Mesothelial cell of epicardium (in vitro differentiated cells): ENCODE data around the gene OR52R1. TPM values are rescaled to one million over a fixed set of nuclear protein-coding genes. Genes with fewer than 3 reads are reported as not detected.

ENCODE experiments used
- DNase-seq, 2 experiments: peaks; one replicate each; pipeline ENCODE4 v3.0.0; 2021; ENCODE audit warnings: low spot score in 2 of 2; ENCODE audit not compliant: unreplicated experiment in 2 of 2
- H3K27ac Mint-ChIP-seq: 2 replicates; pipeline ENCODE4 v1.8.0; 2021; ENCODE audit warnings: mixed read lengths
- H3K27me3 Mint-ChIP-seq: 2 replicates; pipeline ENCODE4 v1.8.0; 2021; ENCODE audit warnings: low read depth, mixed read lengths
- H3K36me3 Mint-ChIP-seq: 2 replicates; pipeline ENCODE4 v1.8.0; 2021; ENCODE audit warnings: mixed read lengths
- H3K4me1 Mint-ChIP-seq: 2 replicates; pipeline ENCODE4 v1.8.0; 2021; ENCODE audit warnings: mixed read lengths
- H3K4me3 Mint-ChIP-seq: 2 replicates; pipeline ENCODE4 v1.8.0; 2021; ENCODE audit warnings: mild to moderate bottlenecking, moderate library complexity, mixed read lengths
- H3K9me3 Mint-ChIP-seq: 2 replicates; pipeline ENCODE4 v1.8.0; 2021; ENCODE audit warnings: mixed read lengths
- total RNA-seq: library from RNA; stranded (reverse); gene quantifications from 3 replicates; pipeline ENCODE4 v1.2.1, GENCODE V29; 2021
- TF ChIP-seq, protein P1 (sequence below): fragments of 200-600 bp; sonication (generic); IDR thresholded peaks from one replicate; pipeline ENCODE4 v1.5.0; 2021; ENCODE audit warnings: antibody characterized with exemption; ENCODE audit not compliant: unreplicated experiment

OR52R1 gene
- total RNA-seq, 1 donor from 2014 or later = not detected

DNA sequence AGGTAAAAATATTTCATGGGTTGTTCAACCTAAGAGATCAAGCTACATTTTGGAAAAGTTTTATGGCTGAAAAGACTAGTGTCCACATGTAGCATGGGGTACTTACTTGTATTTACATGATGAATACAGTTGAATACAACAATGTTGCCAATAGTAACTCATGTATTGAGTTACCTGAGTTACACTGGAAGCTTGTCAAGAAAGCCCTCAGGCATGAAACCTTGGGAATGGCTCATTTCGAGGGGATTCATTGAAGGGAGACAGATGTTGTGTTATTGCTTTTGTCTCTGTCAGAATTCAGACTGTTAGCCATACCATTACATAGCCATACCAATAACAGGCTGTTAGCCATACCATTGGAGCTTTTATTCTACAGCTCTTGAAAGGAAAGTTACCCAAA is 26.2 kb upstream of the OR52R1 start:
- no peaks in the 10 kb centered on the region for H3K27me3 Mint-ChIP-seq

GRCh38 chr11:4826425-4826824 is 22.2 kb upstream of the OR52R1 start:
- Mint-ChIP-seq H3K9me3 (no peaks in the 10 kb centered on the region), H3K4me1 (no peaks in the 10 kb centered on the region), H3K27ac (no peak overlapping the region), H3K27me3 (peaks cover 2% of the 10 kb centered on the region), H3K36me3 (no peaks in the 10 kb centered on the region), H3K4me3 (no peak overlapping the region)
- no peak for DNase-seq
- TF ChIP-seq, protein P1, sequence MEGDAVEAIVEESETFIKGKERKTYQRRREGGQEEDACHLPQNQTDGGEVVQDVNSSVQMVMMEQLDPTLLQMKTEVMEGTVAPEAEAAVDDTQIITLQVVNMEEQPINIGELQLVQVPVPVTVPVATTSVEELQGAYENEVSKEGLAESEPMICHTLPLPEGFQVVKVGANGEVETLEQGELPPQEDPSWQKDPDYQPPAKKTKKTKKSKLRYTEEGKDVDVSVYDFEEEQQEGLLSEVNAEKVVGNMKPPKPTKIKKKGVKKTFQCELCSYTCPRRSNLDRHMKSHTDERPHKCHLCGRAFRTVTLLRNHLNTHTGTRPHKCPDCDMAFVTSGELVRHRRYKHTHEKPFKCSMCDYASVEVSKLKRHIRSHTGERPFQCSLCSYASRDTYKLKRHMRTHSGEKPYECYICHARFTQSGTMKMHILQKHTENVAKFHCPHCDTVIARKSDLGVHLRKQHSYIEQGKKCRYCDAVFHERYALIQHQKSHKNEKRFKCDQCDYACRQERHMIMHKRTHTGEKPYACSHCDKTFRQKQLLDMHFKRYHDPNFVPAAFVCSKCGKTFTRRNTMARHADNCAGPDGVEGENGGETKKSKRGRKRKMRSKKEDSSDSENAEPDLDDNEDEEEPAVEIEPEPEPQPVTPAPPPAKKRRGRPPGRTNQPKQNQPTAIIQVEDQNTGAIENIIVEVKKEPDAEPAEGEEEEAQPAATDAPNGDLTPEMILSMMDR = no peak

More for the DNA sequence above, 26.2 kb upstream of the OR52R1 start:
- TF ChIP-seq, protein P1 = no peak
- H3K4me3 Mint-ChIP-seq = no peak overlapping the region
- H3K4me1 Mint-ChIP-seq = no peaks in the 10 kb centered on the region
- no peaks in the 10 kb centered on the region for H3K9me3 Mint-ChIP-seq
- no peak for DNase-seq
- no peaks in the 10 kb centered on the region for H3K36me3 Mint-ChIP-seq
- no peak overlapping the region for H3K27ac Mint-ChIP-seq

DNA sequence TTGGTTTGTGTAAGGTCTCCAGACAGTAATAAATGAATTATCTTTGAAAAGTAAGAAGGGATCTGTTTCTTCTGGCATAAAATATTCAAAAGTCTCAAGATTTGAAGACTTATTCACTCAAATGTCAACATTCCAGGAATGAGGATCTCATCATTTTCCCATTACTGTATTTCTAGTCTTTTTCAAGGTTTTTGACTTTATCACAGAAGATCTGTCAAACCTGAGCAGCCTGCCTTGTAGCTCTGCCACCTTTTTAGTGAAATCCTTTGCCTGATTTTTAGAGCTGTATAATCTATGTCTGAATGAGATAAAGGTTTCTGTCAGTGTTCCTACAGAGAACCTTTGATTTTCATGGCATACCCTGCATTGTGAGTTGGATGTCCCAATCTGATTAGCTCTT is 21.0 kb upstream of the OR52R1 start:
- H3K36me3 Mint-ChIP-seq = no peaks in the 10 kb centered on the region
- H3K4me3 Mint-ChIP-seq = no peak overlapping the region
- peaks cover 4% of the 10 kb centered on the region for H3K27me3 Mint-ChIP-seq
- no peak overlapping the region for H3K27ac Mint-ChIP-seq
- no peaks in the 10 kb centered on the region for H3K9me3 Mint-ChIP-seq
- TF ChIP-seq, protein P1 = no peak
- DNase-seq = no peak
- H3K4me1 Mint-ChIP-seq = no peaks in the 10 kb centered on the region

DNA sequence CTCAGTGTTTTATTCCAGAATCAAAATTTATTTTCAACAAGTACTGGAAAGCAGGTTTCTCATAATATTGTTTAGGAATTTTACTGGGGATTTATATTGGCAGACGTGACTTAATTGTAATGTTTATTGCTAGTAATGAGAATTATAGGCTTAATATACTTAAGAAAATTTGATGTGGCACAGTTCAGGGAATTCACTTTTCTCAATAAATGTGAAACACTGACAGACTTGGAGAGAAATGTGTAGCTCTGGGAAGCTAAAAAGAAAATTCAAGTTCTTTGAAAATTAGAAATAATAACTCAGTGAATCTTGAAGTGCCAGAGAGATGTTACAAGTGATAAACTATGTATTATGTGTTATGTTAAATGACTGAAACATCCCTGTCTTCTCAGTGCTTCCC is 16.8 kb upstream of the OR52R1 start, which contains the start of gene OR51F2:
Gene OR51F2, plus strand, starts transcription at position 301 of the 400 bp plus-strand sequence. CDS start 101 bp downstream, outside the sequence.
- Mint-ChIP-seq H3K4me3 (no peak within 1 kb of the TSS), H3K27me3 (peaks cover 7% of the 10 kb centered on the region), H3K4me1 (no peaks in the 10 kb centered on the region), H3K36me3 (no peaks in the 10 kb centered on the region), H3K9me3 (no peaks in the 10 kb centered on the region), H3K27ac (no peak within 1 kb of the TSS)
- TF ChIP-seq, protein P1 = no peak
- DNase-seq = no peak

DNA sequence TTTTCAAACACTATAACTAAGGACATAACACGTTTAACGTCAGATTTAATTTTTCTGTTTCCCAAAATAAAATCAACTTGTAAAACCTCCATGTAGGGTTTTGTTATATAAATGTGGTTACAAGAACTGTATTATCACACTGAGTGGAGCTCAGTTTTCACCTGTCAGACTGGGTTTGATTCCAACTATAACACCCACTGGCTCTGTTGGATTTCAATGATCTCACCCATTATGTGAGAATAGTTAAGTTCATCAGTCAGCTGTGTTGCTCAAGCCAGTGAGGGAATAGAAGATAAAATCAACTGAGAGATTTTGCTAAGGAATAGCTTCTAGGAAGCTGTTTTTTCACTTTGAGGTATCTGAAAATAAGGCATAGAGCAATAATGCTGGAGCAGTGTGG is 5.1 kb upstream of the OR52R1 start:
- no peaks in the 10 kb centered on the region for H3K4me1 Mint-ChIP-seq

More for the DNA sequence above, 5.1 kb upstream of the OR52R1 start:
- H3K9me3 Mint-ChIP-seq = no peaks in the 10 kb centered on the region
- no peaks in the 10 kb centered on the region for H3K36me3 Mint-ChIP-seq
- H3K27ac Mint-ChIP-seq = no peak overlapping the region
- peaks cover 9% of the 10 kb centered on the region for H3K27me3 Mint-ChIP-seq
- DNase-seq = no peak
- TF ChIP-seq, protein P1 = no peak
- no peak overlapping the region for H3K4me3 Mint-ChIP-seq
